ENCODE measurements around the gene CDHR2. TPM values are rescaled to one million over a fixed set of nuclear protein-coding genes. Genes with fewer than 3 reads are reported as not detected.

CDHR2 gene
- total RNA-seq, 1 donor from 2014 or later = 0.45 TPM

- no peak for TF ChIP-seq CTCF (IDR thresholded peaks at IDR 0.05; ENCODE audit: unreplicated experiment)
- no peaks in the 10 kb centered on the region for H3K9me3 Mint-ChIP-seq
- no peaks in the 10 kb centered on the region for H3K36me3 Mint-ChIP-seq
- no peak for DNase-seq (ENCODE audit: low spot score in 2 of 2, unreplicated experiment in 2 of 2)
- peak overlapping the region; percentile 61 for H3K4me3 Mint-ChIP-seq
- H3K27ac Mint-ChIP-seq = no peak overlapping the region
- H3K4me1 Mint-ChIP-seq = peaks cover 10% of the 10 kb centered on the region
- H3K27me3 Mint-ChIP-seq (ENCODE audit: low read depth) = peaks cover 52% of the 10 kb centered on the region
These were observed 61.3 kb downstream of the CDHR2 start for GRCh38 chr5:176610435-176610773.

- no peak for TF ChIP-seq CTCF (IDR thresholded peaks at IDR 0.05; ENCODE audit: unreplicated experiment)
- no peak overlapping the region for H3K27ac Mint-ChIP-seq
- peaks cover 10% of the 10 kb centered on the region for H3K4me1 Mint-ChIP-seq
- peaks cover 62% of the 10 kb centered on the region for H3K27me3 Mint-ChIP-seq (ENCODE audit: low read depth)
- no peaks in the 10 kb centered on the region for H3K36me3 Mint-ChIP-seq
- DNase-seq (ENCODE audit: low spot score in 2 of 2, unreplicated experiment in 2 of 2) = peak; percentile 78 to 90
- no peak overlapping the region for H3K4me3 Mint-ChIP-seq
- H3K9me3 Mint-ChIP-seq = no peaks in the 10 kb centered on the region
These were observed 62.3 kb downstream of the CDHR2 start for GRCh38 chr5:176611435-176611834.

- no peaks in the 10 kb centered on the region for H3K36me3 Mint-ChIP-seq
- TF ChIP-seq CTCF (IDR thresholded peaks at IDR 0.05; ENCODE audit: unreplicated experiment) = no peak
- no peak for DNase-seq (ENCODE audit: low spot score in 2 of 2, unreplicated experiment in 2 of 2)
- H3K27ac Mint-ChIP-seq = no peak overlapping the region
- H3K4me3 Mint-ChIP-seq = no peak overlapping the region
- peaks cover 10% of the 10 kb centered on the region for H3K4me1 Mint-ChIP-seq
- no peaks in the 10 kb centered on the region for H3K9me3 Mint-ChIP-seq
- H3K27me3 Mint-ChIP-seq (ENCODE audit: low read depth) = peaks cover 68% of the 10 kb centered on the region
These were observed 62.9 kb downstream of the CDHR2 start for GRCh38 chr5:176612008-176612407.

GRCh38 chr5:176612855-176613254, 63.7 kb downstream of the CDHR2 start:
- Mint-ChIP-seq H3K36me3 (no peaks in the 10 kb centered on the region), H3K27me3 (ENCODE audit: low read depth) (peaks cover 76% of the 10 kb centered on the region), H3K27ac (no peak overlapping the region), H3K9me3 (no peaks in the 10 kb centered on the region), H3K4me3 (no peak overlapping the region), H3K4me1 (peaks cover 10% of the 10 kb centered on the region)
- no peak for DNase-seq (ENCODE audit: low spot score in 2 of 2, unreplicated experiment in 2 of 2)
- TF ChIP-seq CTCF (IDR thresholded peaks at IDR 0.05; ENCODE audit: unreplicated experiment) = no peak

GRCh38 chr5:176614805-176615478, 65.8 kb downstream of the CDHR2 start:
- no peaks in the 10 kb centered on the region for H3K9me3 Mint-ChIP-seq

More at GRCh38 chr5:176614805-176615478, 65.8 kb downstream of the CDHR2 start:
- Mint-ChIP-seq H3K27ac (no peak overlapping the region), H3K27me3 (ENCODE audit: low read depth) (peaks cover 87% of the 10 kb centered on the region), H3K36me3 (no peaks in the 10 kb centered on the region), H3K4me3 (no peak overlapping the region), H3K4me1 (peaks cover 3% of the 10 kb centered on the region)
- no peak for TF ChIP-seq CTCF (IDR thresholded peaks at IDR 0.05; ENCODE audit: unreplicated experiment)
- DNase-seq (ENCODE audit: low spot score in 2 of 2, unreplicated experiment in 2 of 2) = no peak

All from mesothelial cell of epicardium (in vitro differentiated cells).